Measurements from ENCODE around the gene ZFHX2.
A peak's percentile ranks its signal among the peaks of the same experiment; 100 is the strongest.

The ZFHX2 gene

GRCh38 chr14:23481362-23481970 lies 70.1 kb downstream of the ZFHX2 start:
- Histone ChIP-seq H3K27me3 (ENCODE audit: low read depth, low read length) (no peaks in the 10 kb centered on the region), H3K9me3 (ENCODE audit: insufficient read depth, low read length) (no peaks in the 10 kb centered on the region), H3K4me1 (ENCODE audit: low read length) (no peaks in the 10 kb centered on the region), H3K9ac (ENCODE audit: low read length) (no peak overlapping the region), H3K4me3 (ENCODE audit: low read length) (no peak overlapping the region), H3K27ac (ENCODE audit: low read length) (no peak overlapping the region), H2AFZ (ENCODE audit: low read depth, low read length) (no peak overlapping the region), H3K79me2 (ENCODE audit: low read length) (no peaks in the 10 kb centered on the region), H3K36me3 (replicated peaks; ENCODE audit: low read depth, low read length) (peaks cover 44% of the 10 kb centered on the region), H3K4me2 (ENCODE audit: low read length) (no peak overlapping the region), H4K20me1 (ENCODE audit: insufficient read depth, low read length) (peaks cover 11% of the 10 kb centered on the region)
- TF ChIP-seq EZH2phosphoT487 (IDR thresholded peaks at IDR 0.05; ENCODE audit: low read depth) (no peak), CTCF (IDR thresholded peaks at IDR 0.05; ENCODE audit: low read depth, low read length) (no peak)

- no peaks in the 10 kb centered on the region for H3K9me3 ChIP-seq (ENCODE audit: insufficient read depth, low read length)
- peaks cover 66% of the 10 kb centered on the region for H3K36me3 ChIP-seq (replicated peaks; ENCODE audit: low read depth, low read length)
- H4K20me1 ChIP-seq (ENCODE audit: insufficient read depth, low read length): peaks cover 11% of the 10 kb centered on the region
Observed at GRCh38 chr14:23478109-23478759, 73.3 kb downstream of the ZFHX2 start.

GRCh38 chr14:23470947-23471346 lies 80.6 kb downstream of the ZFHX2 start:
- TF ChIP-seq EZH2phosphoT487 (IDR thresholded peaks at IDR 0.05; ENCODE audit: low read depth): no peak
- TF ChIP-seq CTCF (IDR thresholded peaks at IDR 0.05; ENCODE audit: low read depth, low read length): no peak
- no peak overlapping the region for H3K4me2 ChIP-seq (ENCODE audit: low read length)
- H3K27ac ChIP-seq (ENCODE audit: low read length): no peak overlapping the region
- no peaks in the 10 kb centered on the region for H4K20me1 ChIP-seq (ENCODE audit: insufficient read depth, low read length)
- no peak overlapping the region for H3K4me3 ChIP-seq (ENCODE audit: low read length)
- H3K4me1 ChIP-seq (ENCODE audit: low read length): peaks cover 13% of the 10 kb centered on the region
- H3K79me2 ChIP-seq (ENCODE audit: low read length): peaks cover 21% of the 10 kb centered on the region
- no peaks in the 10 kb centered on the region for H3K27me3 ChIP-seq (ENCODE audit: low read depth, low read length)
- no peak overlapping the region for H3K9ac ChIP-seq (ENCODE audit: low read length)
- H3K9me3 ChIP-seq (ENCODE audit: insufficient read depth, low read length): no peaks in the 10 kb centered on the region
- peaks cover 26% of the 10 kb centered on the region for H3K36me3 ChIP-seq (replicated peaks; ENCODE audit: low read depth, low read length)
- H2AFZ ChIP-seq (ENCODE audit: low read depth, low read length): no peak overlapping the region

More at GRCh38 chr14:23478109-23478759, 73.3 kb downstream of the ZFHX2 start:
- TF ChIP-seq EZH2phosphoT487 (IDR thresholded peaks at IDR 0.05; ENCODE audit: low read depth) (no peak), CTCF (IDR thresholded peaks at IDR 0.05; ENCODE audit: low read depth, low read length) (peak; percentile 81)
- no peaks in the 10 kb centered on the region for H3K4me1 ChIP-seq (ENCODE audit: low read length)
- no peak overlapping the region for H2AFZ ChIP-seq (ENCODE audit: low read depth, low read length)
- no peaks in the 10 kb centered on the region for H3K79me2 ChIP-seq (ENCODE audit: low read length)
- no peak overlapping the region for H3K27ac ChIP-seq (ENCODE audit: low read length)
- no peak overlapping the region for H3K4me2 ChIP-seq (ENCODE audit: low read length)
- no peak overlapping the region for H3K9ac ChIP-seq (ENCODE audit: low read length)
- no peak overlapping the region for H3K4me3 ChIP-seq (ENCODE audit: low read length)
- H3K27me3 ChIP-seq (ENCODE audit: low read depth, low read length): no peaks in the 10 kb centered on the region
